Femur (tissue), 1 donor: ENCODE data around the gene NCCRP1.

Experiments
- DNase-seq: peaks from one replicate; pipeline ENCODE4 v3.0.0-alpha.2; 2017

Gene NCCRP1, protein sequence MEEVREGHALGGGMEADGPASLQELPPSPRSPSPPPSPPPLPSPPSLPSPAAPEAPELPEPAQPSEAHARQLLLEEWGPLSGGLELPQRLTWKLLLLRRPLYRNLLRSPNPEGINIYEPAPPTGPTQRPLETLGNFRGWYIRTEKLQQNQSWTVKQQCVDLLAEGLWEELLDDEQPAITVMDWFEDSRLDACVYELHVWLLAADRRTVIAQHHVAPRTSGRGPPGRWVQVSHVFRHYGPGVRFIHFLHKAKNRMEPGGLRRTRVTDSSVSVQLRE

DNA sequence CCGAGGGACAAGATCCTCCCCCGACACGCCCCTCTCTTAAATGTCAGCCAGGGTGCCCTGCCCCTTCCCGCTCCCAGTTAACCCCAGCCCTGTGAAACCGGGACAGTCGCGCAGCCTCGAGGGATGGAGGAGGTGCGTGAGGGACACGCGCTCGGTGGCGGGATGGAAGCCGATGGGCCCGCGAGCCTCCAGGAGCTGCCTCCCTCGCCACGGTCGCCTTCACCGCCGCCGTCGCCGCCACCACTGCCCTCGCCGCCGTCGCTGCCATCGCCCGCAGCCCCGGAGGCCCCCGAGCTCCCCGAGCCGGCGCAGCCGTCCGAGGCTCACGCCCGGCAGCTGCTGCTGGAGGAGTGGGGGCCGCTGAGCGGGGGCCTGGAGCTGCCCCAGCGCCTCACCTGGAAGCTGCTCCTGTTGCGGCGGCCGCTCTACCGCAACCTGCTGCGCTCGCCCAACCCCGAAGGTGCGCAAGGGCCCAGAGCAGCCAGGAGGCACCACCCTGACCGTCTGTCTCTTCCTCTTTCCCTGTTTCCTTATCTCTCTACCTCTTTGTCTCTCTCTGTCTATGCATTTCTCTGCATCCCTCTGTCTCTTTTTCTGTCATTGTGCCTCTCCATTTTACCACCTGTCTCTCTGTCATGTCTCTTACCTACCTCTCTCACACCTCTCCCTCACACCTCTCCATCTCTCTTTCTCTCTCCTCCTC is at the start of gene NCCRP1:
Gene NCCRP1 (plus strand): TSS at position 105 of the 703 bp plus-strand sequence. CDS start 19 bp downstream, at position 124.
- no peak for DNase-seq

DNA sequence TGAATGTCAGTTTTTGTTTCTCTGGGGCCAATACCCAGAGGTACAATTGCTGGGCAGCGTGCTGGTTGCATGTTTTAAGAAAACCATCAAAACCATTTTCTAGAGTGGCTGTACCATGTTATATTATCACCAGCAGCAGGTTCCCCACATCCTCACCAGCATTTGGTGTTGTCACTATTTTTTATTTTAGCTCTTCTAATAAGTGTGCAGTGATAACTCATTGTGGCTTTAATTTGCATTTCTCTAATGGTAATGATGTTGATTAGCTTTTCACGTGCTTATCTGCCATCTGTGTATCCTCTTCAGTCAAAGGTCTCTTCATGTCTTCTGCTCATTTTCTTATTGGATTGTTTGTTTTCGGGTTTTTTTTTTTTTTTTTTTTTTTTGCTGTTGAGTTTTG is 49.3 kb upstream of the NCCRP1 start:
- no peak for DNase-seq

DNA sequence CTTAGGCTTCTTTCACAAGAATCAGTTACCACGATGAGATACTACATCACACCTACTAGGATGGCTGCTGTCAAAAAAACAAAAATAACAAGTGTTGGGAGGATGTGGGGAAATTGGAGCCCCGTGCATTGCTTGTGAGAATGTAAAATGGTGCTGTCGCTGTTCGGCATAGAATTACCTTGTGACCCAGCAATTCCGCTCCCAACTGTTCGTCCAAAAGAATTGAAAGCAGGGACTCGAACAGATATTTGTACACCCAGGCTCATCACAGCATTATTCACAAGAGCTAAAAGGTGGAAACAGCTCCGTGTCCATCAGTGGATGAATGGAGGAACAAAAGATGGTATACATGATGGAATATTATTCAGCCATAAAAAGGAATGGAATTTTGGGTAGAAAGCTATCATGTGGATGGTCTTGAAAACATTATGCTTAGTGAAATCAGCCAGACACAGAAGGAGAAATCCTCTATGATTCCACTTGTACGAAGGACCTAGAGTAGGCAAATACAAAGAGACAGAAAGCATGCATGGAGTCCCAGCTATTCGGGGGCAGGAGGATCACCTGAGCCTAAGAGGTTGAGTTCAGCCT is 47.7 kb upstream of the NCCRP1 start:
- DNase-seq = no peak

DNA sequence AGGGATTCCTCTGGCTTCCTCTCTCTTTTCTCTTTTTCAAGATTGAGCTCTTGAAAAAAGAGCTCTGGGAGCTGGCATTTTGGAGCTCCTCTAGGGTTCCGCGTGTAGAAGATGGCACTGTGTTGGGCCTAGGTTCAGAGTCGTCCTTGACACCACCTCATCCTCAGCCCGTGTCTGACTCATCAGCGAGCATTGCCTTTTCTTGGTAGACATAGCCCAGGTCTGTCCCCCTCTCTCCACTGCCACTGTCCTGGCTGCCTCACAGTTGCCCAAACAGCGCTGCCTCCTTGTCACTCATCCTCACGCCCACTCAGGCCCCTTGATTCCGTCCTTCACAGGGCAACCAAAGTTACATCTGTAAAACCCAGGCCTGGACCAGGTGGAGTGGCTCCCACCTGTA is 46.5 kb upstream of the NCCRP1 start:
- DNase-seq = no peak

DNA sequence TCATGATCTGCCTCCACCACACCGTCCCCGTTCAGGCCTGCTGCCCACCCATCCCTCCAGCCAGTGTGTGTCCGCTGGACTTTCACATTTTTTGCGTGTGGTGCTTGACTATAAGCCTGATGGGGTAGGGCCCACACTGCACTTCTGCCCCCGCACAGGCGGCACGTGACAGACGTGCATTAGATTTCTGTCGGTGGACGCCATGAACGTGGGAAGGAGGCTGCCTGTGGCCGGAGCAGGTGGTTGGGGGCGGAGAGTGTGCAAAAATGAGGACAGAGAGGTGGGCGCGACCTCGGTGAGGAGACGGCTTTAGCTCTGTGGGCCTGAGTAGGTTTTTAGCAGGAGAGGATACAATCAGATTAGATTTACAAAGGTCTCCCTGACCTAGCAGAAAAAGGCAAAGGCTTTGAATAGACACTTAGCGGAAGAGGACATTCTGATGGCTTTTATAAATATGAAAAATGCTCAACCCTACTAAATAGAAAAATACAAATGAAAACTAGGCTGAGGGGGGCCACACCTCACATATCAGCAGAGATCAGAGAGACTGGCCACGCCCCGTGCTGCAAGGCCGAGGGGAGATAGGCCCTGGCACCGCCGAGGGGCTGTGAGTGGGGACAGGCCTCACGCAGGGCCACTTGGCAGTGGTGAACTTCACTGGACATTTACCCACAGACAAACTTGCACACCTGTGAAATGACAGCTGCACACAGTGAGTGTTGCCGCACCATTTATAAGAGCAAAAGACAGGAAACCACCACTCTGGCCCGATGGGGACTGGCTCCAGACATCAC is 45.8 kb upstream of the NCCRP1 start:
- no peak for DNase-seq

DNA sequence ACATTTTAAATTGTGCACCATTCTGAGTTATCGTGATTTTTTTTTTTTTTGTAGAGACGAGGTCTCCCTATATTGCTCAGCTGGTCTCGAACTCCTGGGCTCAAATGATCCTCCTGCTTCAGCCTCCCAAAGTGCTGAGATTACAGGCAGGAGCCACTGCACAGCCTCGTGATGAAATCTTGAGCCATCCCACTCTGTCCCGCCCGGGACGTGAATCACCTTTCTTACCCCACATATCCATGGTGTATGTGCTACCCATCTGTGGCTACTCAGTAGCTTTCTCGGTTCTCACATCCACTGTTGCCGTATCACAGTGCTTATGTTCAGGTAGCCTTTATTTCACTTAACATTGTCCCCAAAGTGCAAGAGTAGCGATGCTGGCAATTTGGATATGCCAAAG is 44.7 kb upstream of the NCCRP1 start:
- no peak for DNase-seq

DNA sequence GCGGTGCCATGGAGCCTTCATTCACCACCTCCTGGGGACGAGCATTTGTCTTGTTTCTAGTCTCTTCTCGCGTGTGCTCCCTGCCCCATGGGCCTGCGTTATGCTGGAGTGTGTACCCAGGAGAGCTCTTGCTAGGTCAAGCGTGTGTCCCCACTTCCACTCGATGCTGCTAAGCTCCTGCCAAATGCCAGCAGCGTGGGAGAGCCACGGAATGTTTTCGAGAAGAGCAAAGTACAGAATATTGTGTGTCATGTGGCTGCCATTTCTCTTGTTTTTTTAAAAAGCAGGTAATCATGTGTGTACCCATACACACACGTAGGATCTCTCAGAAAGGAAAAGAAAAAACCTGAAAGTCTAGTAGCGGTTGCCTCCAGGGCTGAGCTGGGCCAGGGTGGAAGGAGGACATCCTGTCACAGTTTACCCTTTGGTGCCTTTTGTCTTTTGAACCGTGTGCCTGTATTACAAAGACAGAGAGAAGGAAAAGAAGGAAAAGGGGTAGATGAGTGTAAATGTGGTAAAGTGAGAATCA is 42.6 kb upstream of the NCCRP1 start:
- DNase-seq = no peak

DNA sequence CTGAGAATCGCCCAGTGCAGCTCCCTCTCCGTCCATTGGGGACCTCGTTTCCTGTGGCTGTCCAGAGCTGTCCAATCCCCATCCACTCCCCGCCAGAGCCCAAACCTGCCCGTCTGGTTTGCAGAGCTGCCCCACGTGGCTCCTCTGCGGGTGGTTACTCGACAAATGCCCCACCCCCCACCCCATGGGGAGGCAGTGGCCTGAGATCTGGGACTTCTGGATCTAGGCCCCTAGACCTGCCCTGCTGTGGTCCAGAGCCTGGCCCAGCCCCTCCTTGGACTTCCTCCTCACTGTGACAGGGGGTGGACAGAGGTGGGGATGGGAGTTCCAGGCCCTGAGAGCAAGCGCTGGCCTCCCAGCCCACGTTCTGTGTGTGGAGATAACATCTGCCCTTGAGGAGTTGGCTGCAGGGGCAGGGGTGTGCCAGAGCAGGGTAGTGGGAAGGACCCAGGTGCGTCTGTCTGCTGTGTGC is 42.1 kb upstream of the NCCRP1 start:
- no peak for DNase-seq

DNA sequence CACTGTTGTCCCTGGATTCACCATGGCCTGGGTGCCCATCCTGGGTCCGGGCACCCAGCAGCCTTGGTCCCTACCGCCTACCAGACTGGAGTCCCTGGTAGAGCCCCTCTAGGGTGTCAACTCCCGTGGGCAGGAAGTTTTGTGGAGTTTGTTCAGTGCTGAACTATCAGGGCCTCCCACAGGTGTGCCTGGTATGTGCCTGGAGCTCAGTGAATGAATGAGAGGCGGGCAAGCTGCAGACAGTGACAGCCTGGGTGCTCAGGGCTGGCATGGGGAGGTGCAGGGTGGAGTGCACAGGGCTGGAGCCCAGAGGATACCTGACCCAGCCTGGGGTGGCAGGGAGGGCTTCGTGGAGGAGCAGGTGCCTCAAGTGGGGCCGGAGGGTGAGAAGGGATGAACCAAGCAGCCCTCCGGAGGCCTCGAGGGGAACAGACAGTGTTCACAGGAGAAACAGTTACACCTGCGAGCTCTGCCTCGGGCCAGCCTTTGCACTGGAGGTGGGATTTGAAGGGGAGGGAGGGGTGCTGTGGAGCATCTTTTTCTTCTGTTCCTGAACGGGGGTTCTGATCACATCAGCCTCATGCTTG is 41.6 kb upstream of the NCCRP1 start:
- no peak for DNase-seq

DNA sequence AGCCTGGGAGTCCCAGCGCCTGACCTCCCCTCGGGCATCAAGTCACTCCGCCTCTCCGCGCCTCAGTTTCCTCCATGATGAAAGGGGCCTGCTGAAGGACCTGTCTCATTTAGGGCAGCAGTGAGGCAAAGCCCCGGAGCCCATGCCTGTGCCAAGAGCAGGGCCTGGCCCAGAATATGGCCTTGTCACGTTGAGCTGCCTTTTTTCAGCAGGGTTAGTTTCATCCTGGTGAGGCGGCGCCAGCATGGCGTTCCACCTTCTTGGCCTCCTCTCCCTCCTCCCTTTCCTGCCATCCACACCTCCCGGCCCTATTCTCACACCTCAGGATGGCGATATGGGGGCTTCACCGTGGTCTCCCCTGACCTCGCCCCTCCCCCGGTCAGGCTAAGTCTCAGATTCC is 41.0 kb upstream of the NCCRP1 start:
- no peak for DNase-seq

DNA sequence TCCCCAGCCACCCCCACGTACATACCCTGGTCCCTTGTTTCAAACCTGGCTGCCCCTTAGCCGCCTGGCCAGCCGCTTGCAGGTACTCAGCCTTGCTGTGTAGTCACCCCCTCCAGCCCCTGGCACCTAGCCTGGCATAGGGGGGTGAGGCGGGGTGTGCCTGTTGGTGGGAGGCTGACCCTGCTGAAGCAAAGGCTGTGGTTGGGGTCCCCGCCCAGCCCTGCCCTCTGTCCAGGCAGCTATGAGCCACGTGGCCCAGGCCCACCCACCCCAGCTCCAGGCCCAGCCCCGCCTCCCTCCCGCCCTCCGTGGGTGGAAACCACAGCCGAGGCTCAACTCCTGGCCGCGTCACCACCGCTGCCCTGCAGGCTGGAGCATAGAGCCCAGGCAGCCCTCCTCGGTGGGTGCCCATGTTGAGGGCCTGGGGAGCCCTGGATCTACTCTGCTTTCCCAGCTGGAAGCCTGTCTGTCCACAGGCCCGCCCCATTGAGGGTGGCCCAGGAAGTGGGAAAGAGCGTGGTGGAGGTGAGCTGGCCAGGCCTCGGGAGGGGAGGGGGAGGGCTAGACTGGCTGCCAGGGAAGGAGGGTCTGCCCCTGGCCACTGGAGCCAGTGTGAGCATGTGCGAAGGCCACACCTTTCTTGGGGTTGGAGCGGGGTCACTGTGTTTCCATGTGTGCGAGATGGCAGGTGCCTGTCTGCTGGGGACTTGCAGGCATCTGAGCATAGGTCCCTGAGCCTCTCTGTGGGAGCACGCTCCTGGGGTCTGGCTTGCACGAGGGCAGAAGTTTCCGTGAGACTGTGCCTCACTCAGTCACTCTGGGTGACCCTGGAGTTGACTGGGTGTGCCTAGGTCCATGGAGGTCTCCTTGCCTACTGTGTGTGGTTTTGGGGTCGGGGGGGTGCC is 40.2 kb upstream of the NCCRP1 start:
- peak; percentile 74 for DNase-seq

DNA sequence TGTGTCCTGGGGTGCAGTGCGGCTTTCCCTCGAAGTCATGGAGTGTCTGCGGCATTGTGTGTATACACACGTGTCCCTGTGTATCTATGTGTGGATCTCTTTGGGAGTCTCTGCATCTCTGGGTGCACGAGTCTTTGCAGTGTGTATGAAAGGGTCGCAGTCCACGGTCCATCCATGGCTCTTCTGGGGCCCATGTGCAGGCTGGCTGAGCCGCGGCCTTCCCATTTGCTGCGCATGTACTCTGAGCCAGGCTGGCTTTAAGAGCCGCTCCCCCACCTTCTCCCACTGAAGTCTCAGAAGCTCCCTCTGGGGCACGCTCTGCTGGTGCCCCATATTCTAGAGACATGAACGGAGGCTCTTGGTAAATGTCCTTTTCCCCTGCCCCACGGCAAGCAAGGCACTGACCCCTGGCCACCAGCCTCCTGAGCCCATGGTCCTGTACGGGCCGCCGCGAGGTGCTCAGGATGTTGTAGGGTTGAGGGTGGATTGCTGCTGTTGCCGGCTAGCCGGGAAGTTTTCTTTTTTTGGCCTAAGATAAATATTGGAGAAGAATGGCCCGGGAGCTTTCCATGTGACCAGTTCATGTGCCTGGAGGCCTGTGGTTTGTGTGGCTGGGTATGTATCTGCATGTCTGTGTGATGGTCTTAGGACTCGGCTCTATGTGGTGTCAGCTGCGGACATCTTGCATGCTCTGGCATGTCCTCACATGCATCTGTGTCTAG is 39.3 kb upstream of the NCCRP1 start:
- DNase-seq = no peak

DNA sequence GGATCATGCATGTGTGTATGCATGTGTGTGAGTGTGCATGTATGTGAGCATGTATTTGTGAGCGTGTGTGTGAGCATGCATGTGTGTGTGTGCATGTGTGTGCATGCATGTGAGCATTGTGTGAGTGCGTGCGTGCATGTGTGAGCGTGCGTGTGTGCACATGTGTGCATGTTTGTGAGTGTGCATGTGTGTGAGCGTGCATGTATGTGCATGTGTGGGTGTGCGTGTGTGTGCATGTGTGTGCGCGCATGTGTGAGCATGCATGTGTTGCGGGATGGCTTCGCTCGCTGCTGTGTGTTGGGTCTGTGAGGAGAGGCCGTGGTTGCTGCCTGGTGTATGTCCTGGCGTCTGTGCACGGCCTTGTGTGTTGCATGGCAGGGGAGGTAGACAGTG is 38.8 kb upstream of the NCCRP1 start:
- DNase-seq = no peak

DNA sequence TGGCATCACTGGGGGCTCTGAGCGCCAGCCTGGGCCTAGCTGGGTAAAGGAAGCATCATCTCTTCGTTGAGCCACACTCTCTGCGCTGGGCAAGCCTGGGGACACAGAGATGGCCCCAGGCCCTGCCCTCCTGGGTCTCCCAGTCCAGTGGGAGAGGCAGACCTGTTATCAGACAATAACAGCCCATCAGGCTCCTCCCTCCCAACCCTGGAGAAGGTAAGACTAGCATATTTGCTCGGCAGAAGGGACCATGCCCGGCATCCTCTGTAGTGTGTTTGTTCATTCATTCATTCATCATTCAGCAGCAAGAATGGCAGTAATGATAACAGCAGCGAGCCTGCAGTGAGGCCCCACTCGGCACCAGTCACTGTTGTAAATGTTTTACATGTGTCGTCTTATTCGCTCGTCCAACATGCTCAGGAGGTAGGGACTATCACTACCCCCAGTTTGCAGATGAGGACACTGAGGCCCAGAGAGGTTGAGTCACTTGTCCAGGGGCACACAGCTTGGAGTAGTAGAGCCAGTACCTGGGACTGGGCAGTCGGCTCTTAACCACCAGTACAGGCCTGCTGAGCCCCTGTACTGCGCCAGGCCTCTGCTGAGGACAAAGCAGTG is 38.0 kb upstream of the NCCRP1 start:
- no peak for DNase-seq

DNA sequence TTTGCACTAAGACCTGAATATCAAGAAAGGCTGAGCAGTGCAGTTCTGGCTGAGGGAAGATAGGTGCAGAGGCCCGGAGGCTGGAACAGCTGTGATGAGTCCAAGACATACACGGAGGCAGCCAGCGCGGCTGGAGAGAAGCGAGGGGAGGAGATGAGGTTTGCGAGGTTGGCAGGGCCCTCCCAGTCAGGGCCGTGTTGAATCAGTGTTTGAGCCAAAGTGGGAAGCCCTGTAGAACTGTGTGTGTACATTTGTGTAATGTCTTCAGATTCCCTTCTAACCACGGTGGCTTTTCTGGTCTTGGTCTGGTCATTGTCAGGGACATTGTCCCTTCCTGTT is 36.3 kb upstream of the NCCRP1 start:
- peak; percentile 89 for DNase-seq

DNA sequence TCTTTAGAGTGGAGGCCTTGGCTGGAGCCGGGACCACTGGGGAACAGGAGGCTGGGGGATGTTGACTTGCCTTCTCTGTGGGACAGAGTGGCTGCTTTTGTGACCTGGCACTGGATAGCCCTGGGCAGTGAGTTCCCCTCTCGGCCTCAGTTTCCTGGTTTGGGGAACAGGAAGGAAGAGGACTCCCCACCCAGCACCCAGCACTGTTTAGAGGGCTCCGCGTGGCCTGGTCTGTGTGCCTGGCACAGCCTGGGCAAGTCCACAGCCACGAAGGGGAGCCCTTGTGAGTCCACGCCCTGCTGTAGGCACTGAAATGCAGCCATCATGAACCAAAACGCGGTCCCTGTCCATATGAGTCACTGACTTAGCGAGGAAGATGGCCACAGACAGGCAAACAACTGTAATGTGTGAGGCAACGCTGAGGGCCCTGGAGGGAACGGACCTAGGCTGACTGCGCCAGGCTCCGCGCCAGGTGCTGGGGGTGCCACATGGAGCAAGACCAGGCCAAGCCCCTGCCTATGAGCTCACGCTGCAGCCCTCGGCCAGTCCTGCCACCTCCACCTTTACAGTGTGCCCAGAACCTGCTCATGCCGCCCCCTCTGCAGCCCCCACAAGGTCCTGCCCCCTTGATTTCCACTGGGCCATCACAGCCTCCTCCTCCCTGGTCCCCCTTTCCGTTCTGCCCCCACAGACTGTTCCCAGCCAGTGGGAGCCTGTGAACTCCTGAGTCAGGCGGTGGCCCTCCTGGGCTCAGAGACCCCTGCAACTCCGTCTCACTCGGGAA is 35.7 kb upstream of the NCCRP1 start:
- DNase-seq = no peak

DNA sequence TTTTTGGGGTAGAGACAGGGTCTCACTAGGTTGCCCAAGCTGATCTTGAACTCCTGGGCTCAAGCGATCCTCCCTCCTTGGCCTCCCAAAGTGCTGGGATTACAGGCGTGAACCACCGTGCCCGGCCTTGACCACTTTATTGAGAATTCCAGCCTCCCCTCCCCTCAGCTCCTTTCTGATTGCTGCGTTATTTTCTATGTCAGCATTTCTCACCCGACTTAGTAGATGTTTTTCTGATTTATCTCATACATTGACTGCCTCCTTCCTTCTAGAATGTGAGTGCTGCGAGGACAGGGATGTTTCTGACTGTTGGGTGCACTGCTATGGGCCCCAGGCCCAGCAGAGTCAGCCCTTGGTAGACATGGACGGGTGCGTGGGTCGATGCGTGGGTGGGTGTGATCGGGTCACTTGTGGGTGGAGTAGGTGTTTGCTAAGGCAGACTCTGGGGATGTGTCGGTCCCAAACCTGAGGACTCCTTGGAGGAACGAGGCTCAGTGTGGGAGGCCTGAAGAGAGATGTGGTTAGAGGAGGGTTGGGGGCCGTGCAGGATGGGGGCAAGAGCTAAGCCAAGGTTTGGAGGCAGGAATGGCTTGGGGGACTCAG is 34.2 kb upstream of the NCCRP1 start:
- no peak for DNase-seq

DNA sequence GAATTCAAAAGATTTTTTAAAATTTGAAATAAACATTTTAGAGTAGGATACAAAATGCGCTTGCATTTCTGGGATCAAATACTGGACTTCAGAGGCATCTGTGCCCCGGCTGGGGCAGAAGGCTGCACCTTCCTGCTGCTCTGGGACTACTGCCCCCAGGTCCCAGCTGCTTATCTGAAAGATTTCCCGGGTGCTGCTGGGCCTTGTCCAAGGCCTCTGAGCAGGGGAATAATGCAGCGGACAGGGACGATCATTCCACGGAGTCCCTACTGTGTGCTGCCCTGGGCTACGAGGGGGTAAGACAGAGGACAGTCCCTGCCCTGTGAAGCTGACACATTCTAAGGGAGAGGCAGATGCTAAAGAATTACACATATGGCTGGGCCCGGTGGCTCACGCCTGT is 33.1 kb upstream of the NCCRP1 start:
- no peak for DNase-seq

DNA sequence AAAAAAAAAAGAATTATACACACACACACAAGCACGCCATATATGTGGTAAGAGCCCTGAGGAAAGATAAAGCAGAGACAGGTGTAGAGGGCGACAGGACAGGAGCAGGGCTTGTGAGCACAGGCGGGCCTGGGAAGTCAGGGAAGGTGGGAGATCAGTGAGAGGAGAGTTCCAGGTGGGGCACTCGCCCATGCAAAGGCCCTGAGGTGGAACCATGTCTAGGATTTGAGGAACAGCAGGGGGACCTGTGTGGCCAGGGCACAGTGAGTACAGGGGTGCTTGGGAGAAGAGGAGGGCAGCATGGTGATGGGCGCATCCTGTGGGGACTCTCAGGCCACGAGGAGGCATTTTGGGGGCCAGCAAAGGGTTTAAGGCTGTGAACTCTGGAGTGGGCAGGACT is 32.5 kb upstream of the NCCRP1 start:
- DNase-seq = no peak
